Astrocyte of the cerebellum (primary cell): ENCODE results near the gene CRACR2B.
A peak's percentile ranks its signal among the peaks of the same experiment; 100 is the strongest.

Experiments used
- DNase-seq: peaks from one replicate; pipeline ENCODE4 v3.0.0-alpha.2; 2011; ENCODE audit warnings: low read depth
- H3K4me3 ChIP-seq: 2 replicates; pipeline ENCODE4 v1.5.1; 2011; ENCODE audit warnings: mild to moderate bottlenecking, low read depth, low read length, moderate library complexity
- CTCF ChIP-seq: IDR thresholded peaks from 2 replicates; pipeline ENCODE4 v1.5.1; 2012; ENCODE audit warnings: low read length, low read depth, moderate library complexity, mild to moderate bottlenecking; ENCODE audit errors: missing control alignments
- in situ Hi-C: cut with HindIII; loops from 2 replicates; pipeline ENCODE4 v1.10.0; 2017; ENCODE audit warnings: low sequenced_read_pairs

CRACR2B gene

DNA sequence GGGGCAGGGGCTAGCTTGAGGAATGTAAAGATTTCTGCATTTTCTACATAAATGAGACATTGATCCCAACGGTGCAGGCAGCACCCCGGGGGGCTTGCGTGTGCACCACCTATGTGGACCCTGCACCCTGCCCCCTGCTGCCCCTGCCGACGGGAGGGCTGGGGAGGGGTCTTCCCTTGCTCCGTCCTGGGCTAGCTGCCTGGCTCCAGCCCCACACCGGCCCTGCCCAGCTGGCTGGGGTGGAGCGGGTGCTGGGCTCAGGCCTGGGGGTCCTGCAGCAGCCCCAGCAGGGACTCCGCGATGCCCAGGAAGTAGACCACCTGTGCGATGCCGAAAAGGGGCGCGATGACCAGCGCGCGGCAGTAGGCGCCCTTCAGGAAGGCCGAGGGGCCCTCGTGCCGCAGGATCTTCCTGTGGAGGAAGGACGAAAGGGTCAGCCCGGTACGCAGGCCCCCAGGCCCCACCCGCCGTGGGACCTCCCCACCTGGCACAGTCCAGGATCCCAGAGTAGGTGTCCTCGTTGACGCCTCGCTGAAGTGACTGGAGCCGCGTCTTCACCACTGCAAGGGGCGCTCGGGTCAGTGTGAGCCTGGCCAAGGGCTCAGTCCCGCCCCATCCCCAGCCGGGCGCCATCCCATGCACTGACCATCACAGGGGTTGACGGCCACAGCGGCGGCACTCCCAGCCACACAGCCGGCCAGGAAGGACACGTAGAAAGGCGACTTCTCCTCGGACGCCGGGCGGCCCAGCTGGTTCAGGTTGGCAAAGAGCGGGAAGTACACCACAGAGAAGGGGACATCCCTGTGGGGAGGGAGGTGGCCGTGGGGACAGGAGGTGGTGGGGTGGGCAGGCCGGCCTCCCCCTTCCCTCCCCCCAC lies 35.8 kb upstream of the CRACR2B start:
- in situ Hi-C loops = no loop called here
- no peak overlapping the region for H3K4me3 ChIP-seq
- no peak for DNase-seq
- TF ChIP-seq CTCF = no peak

DNA sequence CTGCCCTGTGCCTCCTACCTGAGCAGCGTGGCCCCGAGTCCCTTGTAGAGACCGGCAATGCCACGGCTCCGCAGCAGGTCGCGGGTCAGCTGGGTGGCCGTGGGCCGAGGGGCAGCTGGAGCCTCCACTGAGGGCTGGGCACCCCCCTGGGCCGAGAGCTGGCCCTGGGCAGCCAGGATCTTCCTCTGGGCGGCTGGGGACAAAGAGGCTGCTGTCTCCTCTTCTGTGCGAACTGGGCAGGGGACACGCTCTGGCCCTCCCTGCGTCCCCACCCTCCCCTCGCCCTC lies 35.2 kb upstream of the CRACR2B start:
- in situ Hi-C loops = no loop called here

GRCh38 chr11:792873-793272 lies 34.8 kb upstream of the CRACR2B start:
- no peak for DNase-seq
- no peak for TF ChIP-seq CTCF
- H3K4me3 ChIP-seq = no peak overlapping the region
- in situ Hi-C loops = no loop called here

More for the DNA sequence above, 35.2 kb upstream of the CRACR2B start:
- no peak for TF ChIP-seq CTCF
- H3K4me3 ChIP-seq = no peak overlapping the region
- no peak for DNase-seq

- in situ Hi-C loops = no loop called here
- DNase-seq = no peak
- no peak overlapping the region for H3K4me3 ChIP-seq
- no peak for TF ChIP-seq CTCF
Measured at GRCh38 chr11:793556-793955, 34.2 kb upstream of the CRACR2B start.

- TF ChIP-seq CTCF = no peak
- DNase-seq = no peak
- in situ Hi-C loops = no loop called here
- no peak overlapping the region for H3K4me3 ChIP-seq
Measured at GRCh38 chr11:794013-794765, 33.5 kb upstream of the CRACR2B start.

DNA sequence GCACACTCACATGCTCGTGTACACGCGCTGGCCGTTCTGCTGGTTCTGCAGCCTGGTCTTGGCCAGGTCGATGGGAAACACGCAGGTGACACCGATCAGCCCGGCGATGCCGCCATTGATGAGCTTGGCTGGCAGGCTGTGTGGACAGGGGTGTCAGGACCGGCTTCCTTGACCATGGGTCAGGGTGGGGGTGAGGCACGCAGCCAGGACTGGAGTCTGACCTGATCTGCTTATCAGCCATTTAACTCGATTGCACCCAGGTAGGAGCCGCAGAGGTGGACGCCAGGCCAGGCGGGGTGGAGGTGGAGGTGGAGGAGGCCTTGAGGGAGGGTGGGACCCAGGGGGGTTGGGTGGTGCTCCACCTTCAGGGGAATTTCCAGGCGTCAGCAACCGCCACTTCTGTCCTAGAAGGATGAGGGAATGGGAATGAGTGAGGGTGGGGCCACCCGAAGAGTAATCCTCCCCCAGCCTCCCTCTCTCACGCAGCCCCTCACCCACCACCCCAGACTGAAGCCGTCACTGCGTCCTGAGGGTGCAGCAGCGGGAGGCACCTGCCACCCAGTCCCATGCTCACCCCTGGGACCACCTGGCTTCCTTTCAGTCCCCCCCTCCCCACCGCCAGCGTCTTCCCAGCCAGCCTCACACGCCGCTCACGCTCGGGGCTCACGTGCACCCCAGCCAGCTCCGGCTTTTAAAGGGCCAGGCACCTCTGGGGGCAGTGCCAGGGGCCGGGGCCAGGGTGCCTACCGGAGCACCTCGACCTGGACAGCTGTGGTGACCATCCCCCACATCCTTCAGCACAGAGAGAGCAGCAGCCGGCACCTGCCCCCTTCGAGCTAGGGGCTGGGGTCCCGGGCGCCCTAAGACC lies 32.7 kb upstream of the CRACR2B start:
- in situ Hi-C loops = no loop called here
- H3K4me3 ChIP-seq = peak overlapping the region; percentile 78
- no peak for TF ChIP-seq CTCF
- no peak for DNase-seq
